DND-41 (cell line): ENCODE results near the gene LONP2.

Experiments
- ATAC-seq: fragments of 200-7000 bp; cut with Tn5 transposase; 3 replicates; pipeline ENCODE4 v1.9.1; 2021; ENCODE audit warnings: low read depth; ENCODE audit not compliant: insufficient read depth
- DNase-seq: peaks from one replicate; pipeline ENCODE4 v3.0.0-alpha.2; 2020
- H2AFZ ChIP-seq: 2 replicates; pipeline ENCODE4 v1.6.0; 2012; ENCODE audit warnings: low read depth, low read length
- H3K27ac ChIP-seq: 2 replicates; pipeline ENCODE4 v1.5.1; 2012; ENCODE audit warnings: low read length, inconsistent platforms
- H3K27me3 ChIP-seq: fragments of 200-600 bp; sonication (generic); 2 replicates; pipeline ENCODE4 v1.6.0; 2012; ENCODE audit warnings: low read length, mild to moderate bottlenecking, inconsistent platforms; ENCODE audit not compliant: insufficient read depth, poor library complexity
- H3K36me3 ChIP-seq: 2 replicates; pipeline ENCODE4 v1.5.1; 2012; ENCODE audit warnings: low read length, inconsistent platforms; ENCODE audit not compliant: insufficient read depth
- H3K4me1 ChIP-seq: 2 replicates; pipeline ENCODE4 v1.5.1; 2012; ENCODE audit warnings: mild to moderate bottlenecking, low read length; ENCODE audit not compliant: insufficient read depth
- H3K4me2 ChIP-seq: 2 replicates; pipeline ENCODE4 v1.6.0; 2012; ENCODE audit warnings: mild to moderate bottlenecking, moderate library complexity, low read length, inconsistent platforms; ENCODE audit not compliant: insufficient read depth
- H3K4me3 ChIP-seq, 2 experiments: fragments of 200-600 bp in 1 of 2; shearing (Covaris generic) in 1 of 2; 2 replicates each; pipeline ENCODE4 v1.5.1; 2012 to 2016; ENCODE audit warnings: inconsistent platforms in 2 of 2, low read length in 2 of 2, mild to moderate bottlenecking in 2 of 2, low read depth in 1 of 2, moderate library complexity in 1 of 2
- H3K79me2 ChIP-seq: 2 replicates; pipeline ENCODE4 v1.6.0; 2012; ENCODE audit warnings: low read length, inconsistent platforms; ENCODE audit not compliant: insufficient read depth
- H3K9ac ChIP-seq: 2 replicates; pipeline ENCODE4 v1.6.0; 2012; ENCODE audit warnings: low read depth, mild to moderate bottlenecking, inconsistent platforms, low read length, moderate library complexity
- H3K9me3 ChIP-seq: 2 replicates; pipeline ENCODE4 v1.5.1; 2012; ENCODE audit warnings: low read length, moderate library complexity, mild to moderate bottlenecking, inconsistent platforms; ENCODE audit not compliant: insufficient read depth, severe bottlenecking
- H4K20me1 ChIP-seq: 2 replicates; pipeline ENCODE4 v1.6.0; 2012; ENCODE audit warnings: low read length; ENCODE audit not compliant: insufficient read depth
- CTCF ChIP-seq: IDR thresholded peaks from 2 replicates; pipeline ENCODE4 v1.5.1; 2012; ENCODE audit warnings: borderline replicate concordance, low read length, moderate library complexity, mild to moderate bottlenecking; ENCODE audit not compliant: poor library complexity, severe bottlenecking; ENCODE audit errors: extremely low read depth
- EZH2 ChIP-seq: IDR thresholded peaks from 3 replicates; pipeline ENCODE4 v1.6.1; 2012; ENCODE audit warnings: borderline replicate concordance, low read depth, mild to moderate bottlenecking, moderate library complexity, low read length, inconsistent platforms; ENCODE audit not compliant: severe bottlenecking

The LONP2 gene

GRCh38 chr16:48244080-48244862 lies at the start of gene LONP2:
TSS of gene LONP2 (plus strand) at chr16:48244300. CDS start at chr16:48244389, 89 bp downstream.
- Histone ChIP-seq H4K20me1 (peaks cover 16% of the 10 kb centered on the region; the same call in 1 of the 2 replicates), H3K9me3 (no peaks in the 10 kb centered on the region), H3K79me2 (peaks cover 52% of the 10 kb centered on the region), H3K27me3 (no peaks in the 10 kb centered on the region), H3K27ac (peak within 1 kb of the TSS; percentile 74), H3K4me1 (peaks cover 37% of the 10 kb centered on the region), H3K4me3 (peak within 1 kb of the TSS; percentile 64 to 86), H3K4me2 (peak within 1 kb of the TSS; percentile 88), H2AFZ (peak within 1 kb of the TSS; percentile 86), H3K9ac (peak within 1 kb of the TSS; percentile 79), H3K36me3 (no peaks in the 10 kb centered on the region; the same call in 1 of the 2 replicates)
- ATAC-seq (peak; percentile 98), DNase-seq (peak; percentile 93)
- no peak for TF ChIP-seq EZH2
- no peak for TF ChIP-seq CTCF

GRCh38 chr16:48194828-48195556 lies 49.1 kb upstream of the LONP2 start:
- Histone ChIP-seq H3K27ac (no peak overlapping the region), H3K9me3 (no peaks in the 10 kb centered on the region), H3K4me1 (no peaks in the 10 kb centered on the region), H3K36me3 (no peaks in the 10 kb centered on the region), H3K4me2 (no peak overlapping the region), H3K4me3 (no peak overlapping the region), H3K79me2 (no peaks in the 10 kb centered on the region), H3K9ac (no peak overlapping the region), H3K27me3 (no peaks in the 10 kb centered on the region), H2AFZ (no peak overlapping the region), H4K20me1 (no peaks in the 10 kb centered on the region)
- DNase-seq (no peak), ATAC-seq (no peak)
- TF ChIP-seq CTCF (no peak), EZH2 (no peak)

GRCh38 chr16:48197294-48197693 lies 46.8 kb upstream of the LONP2 start:
- DNase-seq, result no peak

More at GRCh38 chr16:48197294-48197693, 46.8 kb upstream of the LONP2 start:
- no peak overlapping the region for H3K4me3 ChIP-seq
- no peaks in the 10 kb centered on the region for H3K4me1 ChIP-seq
- no peak overlapping the region for H3K27ac ChIP-seq
- H3K79me2 ChIP-seq, result no peaks in the 10 kb centered on the region
- no peak overlapping the region for H3K4me2 ChIP-seq
- no peak for ATAC-seq
- no peaks in the 10 kb centered on the region for H4K20me1 ChIP-seq
- H3K36me3 ChIP-seq, result no peaks in the 10 kb centered on the region
- peaks cover 3% of the 10 kb centered on the region for H3K27me3 ChIP-seq
- no peak for TF ChIP-seq EZH2
- TF ChIP-seq CTCF, result no peak
- H3K9ac ChIP-seq, result no peak overlapping the region
- no peak overlapping the region for H2AFZ ChIP-seq
- no peaks in the 10 kb centered on the region for H3K9me3 ChIP-seq
